GM23248 (cell line): ENCODE measurements around the gene PDE12. TPM values are rescaled to one million over a fixed set of nuclear protein-coding genes. Genes with fewer than 3 reads are reported as not detected.
"Not testable (repeated sequence)": the region's sequence is repeated elsewhere in the genome, so short reads cannot be mapped to it uniquely, and the experiment has no call there.

Experiments
- DNase-seq: peaks from one replicate; pipeline ENCODE4 v3.0.0-alpha.2; 2015
- H2AFZ ChIP-seq: fragments of 200-600 bp; sonication (generic); 2 replicates; pipeline ENCODE4 v1.6.1; 2016; ENCODE audit warnings: antibody characterized with exemption
- H3F3A ChIP-seq: fragments of 200-600 bp; sonication (generic); 2 replicates; pipeline ENCODE4 v1.6.1; 2016; ENCODE audit warnings: mild to moderate bottlenecking, antibody characterized with exemption, mixed run types; ENCODE audit not compliant: insufficient read depth
- H3K27ac ChIP-seq: fragments of 200-600 bp; sonication (generic); 2 replicates; pipeline ENCODE4 v1.5.1; 2016; ENCODE audit warnings: mild to moderate bottlenecking
- H3K27me3 ChIP-seq: fragments of 200-600 bp; sonication (generic); replicated peaks from 2 replicates; pipeline ENCODE4 v1.6.1; 2016; ENCODE audit warnings: mild to moderate bottlenecking; ENCODE audit not compliant: insufficient read depth
- H3K36me3 ChIP-seq: fragments of 200-600 bp; sonication (generic); 2 replicates; pipeline ENCODE4 v1.6.1; 2016; ENCODE audit warnings: low read depth, mild to moderate bottlenecking
- H3K4me1 ChIP-seq: fragments of 200-600 bp; sonication (generic); 2 replicates; pipeline ENCODE4 v1.6.1; 2016; ENCODE audit warnings: mild to moderate bottlenecking; ENCODE audit not compliant: insufficient read depth
- H3K4me2 ChIP-seq: fragments of 200-600 bp; sonication (generic); one replicate; pipeline ENCODE4 v1.6.1; 2016; ENCODE audit warnings: mild to moderate bottlenecking; ENCODE audit not compliant: unreplicated experiment
- H3K4me3 ChIP-seq: fragments of 200-600 bp; sonication (generic); 2 replicates; pipeline ENCODE4 v1.5.1; 2016; ENCODE audit warnings: mild to moderate bottlenecking
- H3K79me2 ChIP-seq: fragments of 200-600 bp; sonication (generic); 2 replicates; pipeline ENCODE4 v1.6.1; 2016; ENCODE audit warnings: mild to moderate bottlenecking; ENCODE audit not compliant: insufficient read depth
- H3K9ac ChIP-seq: fragments of 200-600 bp; sonication (generic); 2 replicates; pipeline ENCODE4 v1.6.1; 2016; ENCODE audit warnings: mild to moderate bottlenecking
- H3K9me2 ChIP-seq: fragments of 200-600 bp; sonication (generic); 2 replicates; pipeline ENCODE4 v1.6.1; 2016; ENCODE audit warnings: mixed run types, mild to moderate bottlenecking, moderate library complexity; ENCODE audit not compliant: insufficient read depth
- H3K9me3 ChIP-seq: fragments of 200-600 bp; sonication (generic); one replicate; pipeline ENCODE4 v1.6.1; 2017; ENCODE audit warnings: low read depth
- H4K20me1 ChIP-seq: fragments of 200-600 bp; sonication (generic); 2 replicates; pipeline ENCODE4 v1.6.0; 2016; ENCODE audit not compliant: insufficient read depth
- EZH2 ChIP-seq: fragments of 200-600 bp; sonication (generic); IDR thresholded peaks from 2 replicates; pipeline ENCODE4 v1.6.1; 2018; ENCODE audit warnings: antibody characterized with exemption, mild to moderate bottlenecking; ENCODE audit not compliant: insufficient read depth, poor library complexity, severe bottlenecking
- EZH2phosphoT487 ChIP-seq: fragments of 200-600 bp; sonication (generic); IDR thresholded peaks from 2 replicates; pipeline ENCODE4 v1.6.1; 2018; ENCODE audit warnings: antibody characterized with exemption, moderate library complexity, mild to moderate bottlenecking, low read depth; ENCODE audit not compliant: insufficient read depth
- WGBS, 2 experiments: methylation state at CpG; one replicate each; pipeline ENCODE4 v1.1.6; 2015 to 2017; ENCODE audit warnings: low lambda C conversion rate in 2 of 2, low coverage in 1 of 2; ENCODE audit errors: missing lambda C conversion rate in 2 of 2; 5-methylcytosine and 5-hydroxymethylcytosine counted together
- in situ Hi-C: fragments of 300-500 bp; cut with MboI; formaldehyde crosslinking; loops from 2 replicates; pipeline ENCODE4 v1.15.0; 2020
- polyA plus RNA-seq: library from polyadenylated mRNA; unstranded; fragments of >200 nt; fragmentation: Nextera tagmentation; extraction: Ambion mirVana; gene quantifications from 2 replicates; pipeline ENCODE4 v1.2.1, GENCODE V29; 2016
- small RNA-seq: library from RNA; depleted of rRNA; stranded (forward); fragments of <200 nt; gene quantifications from one replicate; pipeline ENCODE3, GENCODE V24; 2014; ENCODE audit warnings: low read depth, low replicate concordance
- total RNA-seq: library from RNA; depleted of rRNA; stranded (reverse); fragments of >200 nt; shearing (Covaris generic); gene quantifications from 2 replicates; pipeline ENCODE4 v1.2.3, GENCODE V29; 2014; rRNA removed

Gene PDE12
- total and polyA plus RNA-seq, 2 experiments from 2014 or later: 14.6 to 21.4 TPM

GRCh38 chr3:57604971-57605370 is 48.9 kb downstream of the PDE12 start:
- no peaks in the 10 kb centered on the region for H3K9me2 ChIP-seq
- H3F3A ChIP-seq: no peaks in the 10 kb centered on the region
- H3K79me2 ChIP-seq: peaks cover 6% of the 10 kb centered on the region
- in situ Hi-C loops: no loop called here
- 87 to 98% methylated on average over 2 of the region's 2 CpGs for WGBS, 2 experiments
- H3K9ac ChIP-seq: no peak overlapping the region
- no peak overlapping the region for H3K4me3 ChIP-seq
- no peaks in the 10 kb centered on the region for H3K36me3 ChIP-seq
- H3K27ac ChIP-seq: no peak overlapping the region
- DNase-seq: no peak
- H4K20me1 ChIP-seq: no peaks in the 10 kb centered on the region
- no peaks in the 10 kb centered on the region for H3K4me1 ChIP-seq
- H2AFZ ChIP-seq: no peak overlapping the region
- H3K27me3 ChIP-seq: no peaks in the 10 kb centered on the region
- no peaks in the 10 kb centered on the region for H3K9me3 ChIP-seq
- no peak for TF ChIP-seq EZH2
- no peak for TF ChIP-seq EZH2phosphoT487
- H3K4me2 ChIP-seq: no peak overlapping the region

DNA sequence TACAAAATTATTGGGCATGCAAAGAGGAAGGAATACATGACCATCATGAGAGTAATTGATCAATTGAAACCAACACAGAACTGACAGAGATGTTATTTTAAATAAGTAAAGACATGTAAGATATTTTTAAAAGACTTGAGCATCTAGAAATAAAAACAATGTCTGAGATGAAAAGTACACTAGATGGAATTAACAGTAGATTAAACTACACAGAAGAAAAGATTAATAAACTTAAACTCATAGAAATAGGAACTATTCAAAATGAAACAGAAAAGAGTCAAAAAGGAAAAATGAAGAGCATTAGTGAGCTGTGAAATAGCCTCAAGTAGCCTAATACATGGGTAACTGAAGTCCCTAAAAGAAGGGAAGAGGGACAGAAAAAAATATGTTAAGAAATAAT is 49.6 kb downstream of the PDE12 start:
- no peaks in the 10 kb centered on the region for H3K36me3 ChIP-seq
- no peaks in the 10 kb centered on the region for H3K9me3 ChIP-seq
- no peak overlapping the region for H3K9ac ChIP-seq
- no peak for DNase-seq
- no peak overlapping the region for H3K4me3 ChIP-seq
- in situ Hi-C loops: no loop called here
- no peaks in the 10 kb centered on the region for H3K79me2 ChIP-seq
- no peak overlapping the region for H3K27ac ChIP-seq
- no peaks in the 10 kb centered on the region for H3F3A ChIP-seq
- no peak for TF ChIP-seq EZH2phosphoT487
- no peak for TF ChIP-seq EZH2
- no peak overlapping the region for H2AFZ ChIP-seq
- H4K20me1 ChIP-seq: no peaks in the 10 kb centered on the region
- no peaks in the 10 kb centered on the region for H3K9me2 ChIP-seq
- no peaks in the 10 kb centered on the region for H3K27me3 ChIP-seq
- H3K4me1 ChIP-seq: no peaks in the 10 kb centered on the region
- H3K4me2 ChIP-seq: no peak overlapping the region

DNA sequence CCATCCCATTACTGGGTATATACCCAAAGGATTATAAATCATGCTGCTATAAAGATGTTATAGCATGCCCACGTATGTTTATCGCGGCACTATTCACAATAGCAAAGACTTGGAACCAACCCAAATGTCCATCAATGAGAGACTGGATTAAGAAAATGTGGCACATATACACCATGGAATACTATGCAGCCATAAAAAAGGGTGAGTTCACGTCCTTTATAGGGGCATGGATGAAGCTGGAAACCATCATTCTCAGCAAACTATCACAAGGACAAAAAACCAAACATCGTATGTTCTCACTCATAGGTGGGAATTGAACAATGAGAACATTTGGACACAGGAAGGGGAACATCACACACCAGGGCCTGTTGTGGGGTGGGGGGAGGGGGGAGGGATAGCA is 55.8 kb downstream of the PDE12 start:
- H2AFZ ChIP-seq, DNase-seq: not testable (repeated sequence)
- 98 to 99% methylated on average over 5 of the region's 5 CpGs for WGBS, 2 experiments

DNA sequence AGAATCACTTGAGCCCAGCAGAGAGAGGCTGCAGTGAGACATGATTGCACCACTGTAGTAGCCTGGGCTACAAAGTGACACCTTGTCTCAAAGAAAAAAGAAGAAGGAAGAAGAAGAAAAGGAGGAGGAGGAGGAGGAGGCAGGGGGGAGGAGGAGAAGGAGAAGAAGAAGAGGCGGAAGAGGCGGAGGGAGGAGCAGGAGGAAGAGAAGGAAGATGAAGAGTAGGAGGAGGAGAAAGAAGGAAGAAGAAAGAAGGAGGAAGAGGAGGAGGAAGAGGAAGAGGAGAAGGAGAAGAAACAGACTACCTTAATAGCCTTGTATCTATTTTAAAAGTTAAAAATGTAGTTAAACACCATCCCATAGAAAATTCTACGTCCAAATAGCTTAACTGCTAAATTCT is 60.2 kb downstream of the PDE12 start:
- Histone ChIP-seq H4K20me1 (no peaks in the 10 kb centered on the region), H3K36me3 (0 out of 2 replicates have a peak, but pooled peaks cover 6% of the 10 kb centered on the region), H3K9me2 (no peaks in the 10 kb centered on the region), H3K4me2 (no peak overlapping the region), H3K27me3 (no peaks in the 10 kb centered on the region), H3K79me2 (no peaks in the 10 kb centered on the region), H3K9ac (no peak overlapping the region), H2AFZ (no peak overlapping the region), H3K4me3 (no peak overlapping the region), H3K27ac (no peak overlapping the region), H3K4me1 (no peaks in the 10 kb centered on the region), H3K9me3 (no peaks in the 10 kb centered on the region), H3F3A (no peaks in the 10 kb centered on the region)
- WGBS, 2 experiments: 78 to 85% methylated on average over 3 of the region's 3 CpGs
- TF ChIP-seq EZH2: no peak
- TF ChIP-seq EZH2phosphoT487: no peak
- in situ Hi-C loops: no loop called here
- no peak for DNase-seq

More for the DNA sequence above, 55.8 kb downstream of the PDE12 start:
- H3K4me2 ChIP-seq, H3K27me3 ChIP-seq, H3K4me1 ChIP-seq, in situ Hi-C loops, H3F3A ChIP-seq, H3K9me3 ChIP-seq, H3K79me2 ChIP-seq, H3K9ac ChIP-seq, H3K9me2 ChIP-seq, H4K20me1 ChIP-seq, H3K4me3 ChIP-seq, H3K27ac ChIP-seq, H3K36me3 ChIP-seq: not testable (repeated sequence)

Small RNAs within 50 kb of the gene (small RNA-seq; reads per million reads assigned to genes)
- gene RNU6-108P (not detected), gene RNU6-1181P (not detected), gene RNU6-483P (not detected)

Other genes with a start within 250 kb of the PDE12 start
- gene DNAH12, start 11.9 kb upstream of the PDE12 start, total RNA-seq: 0.54 TPM in 1 of 2 replicates, not detected in the other
- gene DNAH12, start 11.9 kb upstream of the PDE12 start, polyA plus RNA-seq: 0.11 TPM in 1 of 2 replicates, not detected in the other
- 346 and 371 TPM in 2 replicates for gene ARF4, start 41.1 kb downstream of the PDE12 start, total RNA-seq
- 743 and 770 TPM in 2 replicates for gene ARF4, start 41.1 kb downstream of the PDE12 start, polyA plus RNA-seq
- 14.5 and 28.0 TPM in 2 replicates for gene DENND6A, start 136.8 kb downstream of the PDE12 start, total RNA-seq
- 9.6 and 10.2 TPM in 2 replicates for gene DENND6A, start 136.8 kb downstream of the PDE12 start, polyA plus RNA-seq
- gene SLMAP, start 200.0 kb downstream of the PDE12 start, total RNA-seq: 33.9 and 40.2 TPM in 2 replicates
- gene SLMAP, start 200.0 kb downstream of the PDE12 start, polyA plus RNA-seq: 21.4 and 28.4 TPM in 2 replicates